ENCODE measurements around the gene EBI3.

EBI3 gene

GRCh38 chr19:4278010-4278409 is 48.7 kb downstream of the EBI3 start:
- H3K36me3 Mint-ChIP-seq (ENCODE audit: low read depth), result no peaks in the 10 kb centered on the region
- no peaks in the 10 kb centered on the region for H3K9me3 Mint-ChIP-seq
- no peak overlapping the region for H3K27ac Mint-ChIP-seq
- no peak for DNase-seq
- no peak for TF ChIP-seq CTCF (IDR thresholded peaks at IDR 0.05)
- H3K4me3 Mint-ChIP-seq, result peak overlapping the region; percentile 83
- peaks cover 59% of the 10 kb centered on the region for H3K27me3 Mint-ChIP-seq (ENCODE audit: low read depth, poor library complexity)
- H3K4me1 Mint-ChIP-seq, result peaks cover 11% of the 10 kb centered on the region

- Mint-ChIP-seq H3K27me3 (ENCODE audit: low read depth, poor library complexity) (peaks cover 65% of the 10 kb centered on the region), H3K4me3 (peak within 1 kb of the TSS; percentile 84), H3K9me3 (no peaks in the 10 kb centered on the region), H3K27ac (peak within 1 kb of the TSS; percentile 57), H3K36me3 (ENCODE audit: low read depth) (no peaks in the 10 kb centered on the region), H3K4me1 (peaks cover 11% of the 10 kb centered on the region)
- DNase-seq, result peak; percentile 70
- TF ChIP-seq CTCF (IDR thresholded peaks at IDR 0.05), result no peak
These were observed 49.3 kb downstream of the EBI3 start, which contains the start of gene SHD for GRCh38 chr19:4278419-4279266. TSS of gene SHD (plus strand) at chr19:4279266. CDS start at chr19:4280064, 798 bp downstream.

- H3K36me3 Mint-ChIP-seq (ENCODE audit: low read depth), result no peaks in the 10 kb centered on the region
- peaks cover 70% of the 10 kb centered on the region for H3K27me3 Mint-ChIP-seq (ENCODE audit: low read depth, poor library complexity)
- H3K27ac Mint-ChIP-seq, result no peak overlapping the region
- peaks cover 11% of the 10 kb centered on the region for H3K4me1 Mint-ChIP-seq
- peak overlapping the region; percentile 48 for H3K4me3 Mint-ChIP-seq
- no peaks in the 10 kb centered on the region for H3K9me3 Mint-ChIP-seq
- no peak for DNase-seq
- TF ChIP-seq CTCF (IDR thresholded peaks at IDR 0.05), result no peak
These were observed 49.9 kb downstream of the EBI3 start for GRCh38 chr19:4279267-4279529.

GRCh38 chr19:4279530-4280422 is 50.5 kb downstream of the EBI3 start:
- DNase-seq, result no peak
- H3K27ac Mint-ChIP-seq, result no peak overlapping the region
- H3K36me3 Mint-ChIP-seq (ENCODE audit: low read depth), result no peaks in the 10 kb centered on the region
- H3K27me3 Mint-ChIP-seq (ENCODE audit: low read depth, poor library complexity), result peaks cover 76% of the 10 kb centered on the region
- peaks cover 15% of the 10 kb centered on the region for H3K4me1 Mint-ChIP-seq
- H3K4me3 Mint-ChIP-seq, result peak overlapping the region; percentile 84
- no peak for TF ChIP-seq CTCF (IDR thresholded peaks at IDR 0.05)
- no peaks in the 10 kb centered on the region for H3K9me3 Mint-ChIP-seq

DNA sequence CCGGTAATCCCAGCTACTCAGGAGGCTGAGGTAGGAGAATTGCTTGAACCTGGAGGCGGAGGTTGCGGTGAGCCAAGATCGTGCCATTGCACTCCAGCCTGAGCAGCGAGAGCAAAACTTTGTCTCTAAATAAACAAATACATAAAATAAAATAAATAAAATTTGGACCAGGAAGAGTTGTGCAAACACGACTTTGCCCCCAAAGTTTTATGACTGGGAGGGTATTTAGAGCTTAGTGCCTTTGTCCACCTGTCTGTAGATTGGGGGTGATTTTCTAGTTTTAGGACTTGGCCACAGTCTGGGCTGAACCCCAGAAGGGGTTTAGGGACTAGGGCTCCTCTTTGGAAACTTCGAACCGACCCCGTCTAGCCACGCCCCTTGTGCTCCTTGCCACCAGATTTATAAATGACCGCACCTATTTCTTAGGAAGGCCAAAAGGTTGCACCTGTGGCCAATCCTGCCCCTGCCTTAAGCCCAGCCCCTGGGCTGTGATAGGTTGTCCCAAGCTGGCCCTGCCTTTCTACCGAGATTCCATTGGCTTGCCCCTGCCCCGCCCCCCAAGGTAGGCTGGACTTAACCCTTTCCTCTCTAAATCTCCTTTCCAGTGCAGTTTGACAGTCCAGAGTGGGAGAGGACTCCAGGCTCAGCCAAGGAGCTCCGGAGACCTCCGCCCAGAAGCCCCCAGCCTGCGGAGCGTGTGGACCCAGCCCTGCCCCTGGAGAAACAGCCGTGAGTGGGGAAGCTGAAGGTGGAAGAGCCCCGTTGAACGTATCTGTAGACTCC is 55.0 kb downstream of the EBI3 start:
- Mint-ChIP-seq H3K36me3 (ENCODE audit: low read depth) (no peaks in the 10 kb centered on the region), H3K27ac (no peak overlapping the region), H3K4me1 (peaks cover 4% of the 10 kb centered on the region), H3K27me3 (ENCODE audit: low read depth, poor library complexity) (peaks cover 86% of the 10 kb centered on the region), H3K4me3 (peak overlapping the region; percentile 20), H3K9me3 (no peaks in the 10 kb centered on the region)
- TF ChIP-seq CTCF (IDR thresholded peaks at IDR 0.05), result no peak
- peak; percentile 69 for DNase-seq

Measured in nephron progenitor cell (in vitro differentiated cells).